GM12874 (cell line): Measurements from ENCODE around the gene PRIM2.

ENCODE experiments used
- CTCF ChIP-seq: IDR thresholded peaks from 2 replicates; pipeline ENCODE4 v1.5.1; 2011; ENCODE audit warnings: low read depth, mild to moderate bottlenecking, control low read depth, low read length, moderate library complexity; ENCODE audit not compliant: insufficient read depth

Gene PRIM2

GRCh38 chr6:57283911-57284455, 33.4 kb upstream of the PRIM2 start:
- TF ChIP-seq CTCF, result no peak

DNA sequence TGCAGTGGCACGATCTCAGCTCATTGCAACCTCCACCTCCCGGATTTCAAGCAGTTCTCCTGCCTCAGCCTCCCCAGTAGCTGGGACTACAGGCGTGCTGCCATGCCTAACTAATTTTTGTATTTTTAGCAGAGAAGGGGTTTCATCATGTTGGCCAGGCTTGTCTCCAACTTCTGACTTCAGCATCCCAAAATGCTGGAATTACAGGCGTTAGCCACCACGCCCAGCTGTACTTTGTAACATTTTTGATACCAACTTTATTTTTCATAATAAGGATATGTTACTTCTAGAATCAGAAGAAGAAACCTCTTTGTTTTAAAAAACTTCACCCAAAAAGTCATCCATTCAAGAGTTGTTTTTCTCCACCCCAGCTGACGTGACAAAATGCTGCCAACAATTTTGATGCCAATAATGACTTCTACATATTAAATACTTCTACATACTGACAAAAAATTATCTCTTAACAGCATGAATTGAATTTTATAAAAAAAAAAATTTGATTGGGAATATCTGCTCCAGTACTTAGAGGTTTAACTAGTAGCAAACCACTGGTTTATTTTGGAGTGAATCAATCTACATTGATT, 22.5 kb upstream of the PRIM2 start:
- no peak for TF ChIP-seq CTCF

- TF ChIP-seq CTCF, result no peak
Observed at GRCh38 chr6:57297505-57297904, 19.9 kb upstream of the PRIM2 start.

GRCh38 chr6:57298741-57299140, 18.7 kb upstream of the PRIM2 start:
- no peak for TF ChIP-seq CTCF

DNA sequence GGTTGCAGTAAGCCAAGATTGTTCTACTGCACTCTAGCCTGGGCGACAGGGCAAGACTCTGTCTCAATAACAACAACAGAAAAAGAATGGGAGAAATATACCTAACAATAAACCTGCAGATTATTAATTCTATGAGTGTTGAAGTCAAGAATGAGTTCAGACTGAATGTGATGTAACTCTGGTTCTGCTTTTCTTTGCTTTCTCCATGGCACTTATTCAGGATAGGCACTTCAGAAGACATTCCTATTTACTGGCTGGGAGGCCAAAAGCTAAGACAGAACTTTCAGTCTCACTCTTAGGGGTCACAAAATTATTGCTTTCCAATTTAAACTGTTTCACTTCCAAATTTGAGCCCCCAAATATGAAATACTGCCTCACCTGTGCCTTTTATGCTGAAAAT, 15.7 kb upstream of the PRIM2 start:
- no peak for TF ChIP-seq CTCF

- no peak for TF ChIP-seq CTCF
Observed at GRCh38 chr6:57302477-57302876, 15.0 kb upstream of the PRIM2 start.

- no peak for TF ChIP-seq CTCF
Observed at GRCh38 chr6:57303931-57304681, 13.3 kb upstream of the PRIM2 start.
